H1 (cell line): ENCODE results near the gene SH3TC2. TPM values are rescaled to one million over a fixed set of nuclear protein-coding genes. Genes with fewer than 3 reads are reported as not detected.

Source experiments
- CTCF ChIA-PET: fragments of 300-600 bp; sonication (Branson Sonifier 250); formaldehyde crosslinking; loops from one replicate; lab custom pipeline; 2021; ENCODE audit not compliant: partially characterized antibody; lab: Charles Lee
- POLR2A ChIA-PET: fragments of 300-600 bp; sonication (Branson Sonifier 250); formaldehyde crosslinking; loops from one replicate; lab custom pipeline; 2021; ENCODE audit warnings: inconsistent platforms; ENCODE audit not compliant: partially characterized antibody; lab: Charles Lee
- DNase-seq, 2 experiments: peaks; one replicate each; pipeline versions ENCODE4 v3.0.0 to v3.0.0-alpha.2; 2010 to 2022; ENCODE audit warnings: low spot score in 2 of 2, low read depth in 1 of 2, mixed read lengths in 1 of 2
- FAIRE-seq: peaks from 2 replicates; lab custom pipeline; 2011; peaks lifted over from hg19 to GRCh38; lab: Jason Lieb, UNC
- H2AFZ ChIP-seq: 2 replicates; pipeline ENCODE4 v1.8.1; 2012; ENCODE audit warnings: low read length, inconsistent platforms
- H2AK5ac ChIP-seq: 2 replicates; pipeline ENCODE4 v1.6.1; 2013; ENCODE audit warnings: low read depth, low read length
- H2BK120ac ChIP-seq: replicated peaks from 2 replicates; pipeline ENCODE3; 2013; ENCODE audit warnings: low read depth, low read length, inconsistent platforms
- H2BK12ac ChIP-seq: 2 replicates; pipeline ENCODE4 v1.6.1; 2013; ENCODE audit warnings: low read depth, low read length
- H2BK15ac ChIP-seq: 2 replicates; pipeline ENCODE4 v1.6.1; 2013; ENCODE audit warnings: low read length
- H2BK20ac ChIP-seq: 2 replicates; pipeline ENCODE4 v1.6.1; 2013; ENCODE audit warnings: low read length
- H2BK5ac ChIP-seq: 2 replicates; pipeline ENCODE4 v1.6.1; 2013; ENCODE audit warnings: low read depth, low read length
- H3K14ac ChIP-seq: 2 replicates; pipeline ENCODE4 v1.6.1; 2013; ENCODE audit warnings: inconsistent platforms; ENCODE audit not compliant: insufficient read length
- H3K18ac ChIP-seq: 2 replicates; pipeline ENCODE4 v1.6.1; 2013; ENCODE audit warnings: low read length; ENCODE audit errors: extremely low read depth
- H3K23ac ChIP-seq: 2 replicates; pipeline ENCODE4 v1.6.1; 2013; ENCODE audit warnings: inconsistent platforms; ENCODE audit not compliant: insufficient read length
- H3K23me2 ChIP-seq: 2 replicates; pipeline ENCODE4 v1.6.1; 2013; ENCODE audit warnings: low read depth, low read length
- H3K27ac ChIP-seq: 2 replicates; pipeline ENCODE4 v1.6.1; 2011; ENCODE audit warnings: low read depth, low read length, inconsistent platforms
- H3K27me3 ChIP-seq, 4 experiments: replicated peaks in 1 of 4; 1 replicate in 1 of 4; 2 replicates in 3 of 4; pipeline versions ENCODE4 v1.6.1 to v1.8.1; 2011 to 2013; ENCODE audit warnings: low read length in 3 of 4, mild to moderate bottlenecking in 3 of 4, inconsistent platforms in 2 of 4, mixed read lengths in 2 of 4, moderate library complexity in 1 of 4; ENCODE audit not compliant: control insufficient read depth in 3 of 4, insufficient read depth in 3 of 4; ENCODE audit errors: extremely low read depth in 1 of 4
- H3K36me3 ChIP-seq, 4 experiments: 2 replicates each; pipeline versions ENCODE4 v1.6.1 to v1.8.1; 2011 to 2013; ENCODE audit warnings: mild to moderate bottlenecking in 4 of 4, low read length in 3 of 4, moderate library complexity in 2 of 4, control low read depth in 1 of 4, inconsistent platforms in 1 of 4; ENCODE audit not compliant: insufficient read depth in 4 of 4, control insufficient read depth in 2 of 4
- H3K4ac ChIP-seq: replicated peaks from 2 replicates; pipeline ENCODE3; 2013; ENCODE audit warnings: low read length, low read depth, mixed read lengths, inconsistent platforms; ENCODE audit not compliant: insufficient read length
- H3K4me1 ChIP-seq, 4 experiments: replicated peaks in 1 of 4; 1 replicate in 1 of 4; 2 replicates in 3 of 4; pipeline versions ENCODE4 v1.6.1 to v1.8.1; 2011 to 2013; ENCODE audit warnings: low read length in 3 of 4, inconsistent platforms in 2 of 4, mixed read lengths in 1 of 4; ENCODE audit not compliant: insufficient read depth in 4 of 4, control insufficient read depth in 3 of 4
- H3K4me2 ChIP-seq, 2 experiments: 2 replicates each; pipeline versions ENCODE4 v1.6.1 to v1.8.1; 2011 to 2013; ENCODE audit warnings: low read depth in 2 of 2, low read length in 2 of 2, control low read depth in 1 of 2, inconsistent platforms in 1 of 2, mild to moderate bottlenecking in 1 of 2; ENCODE audit not compliant: insufficient read depth in 1 of 2
- H3K4me3 ChIP-seq, 4 experiments: fragments of 200-600, 300-600 bp in 1 of 4; sonication (generic), shearing (Covaris generic), sonication (Bioruptor Twin) in 1 of 4; 2 replicates each; pipeline versions ENCODE4 v1.5.1 to v1.8.1; 2011 to 2016; ENCODE audit warnings: low read length in 4 of 4, low read depth in 3 of 4, control low read depth in 2 of 4, inconsistent platforms in 2 of 4, mild to moderate bottlenecking in 2 of 4, mixed read lengths in 1 of 4, moderate library complexity in 1 of 4; ENCODE audit not compliant: insufficient read depth in 2 of 4; ENCODE audit errors: extremely low read depth in 1 of 4
- H3K56ac ChIP-seq: replicated peaks from 2 replicates; pipeline ENCODE3; 2013; ENCODE audit warnings: low read depth, mild to moderate bottlenecking, mixed read lengths, low read length, inconsistent platforms; ENCODE audit not compliant: insufficient read length
- H3K79me1 ChIP-seq: 2 replicates; pipeline ENCODE4 v1.6.1; 2013; ENCODE audit warnings: low read depth, low read length, control low read depth
- H3K79me2 ChIP-seq, 2 experiments: 2 replicates each; pipeline versions ENCODE4 v1.6.1 to v1.8.1; 2012 to 2013; ENCODE audit warnings: low read length in 2 of 2, mild to moderate bottlenecking in 2 of 2, inconsistent platforms in 1 of 2; ENCODE audit not compliant: insufficient read depth in 2 of 2, control insufficient read depth in 1 of 2
- H3K9ac ChIP-seq, 4 experiments: replicated peaks in 1 of 4; 1 replicate in 1 of 4; 2 replicates in 3 of 4; pipeline versions ENCODE4 v1.6.1 to v1.8.1; 2011 to 2013; ENCODE audit warnings: low read depth in 3 of 4, low read length in 3 of 4, control low read depth in 2 of 4, mild to moderate bottlenecking in 2 of 4, moderate library complexity in 2 of 4, inconsistent platforms in 1 of 4; ENCODE audit errors: extremely low read depth in 1 of 4
- H3K9me3 ChIP-seq, 2 experiments: 2 replicates each; pipeline versions ENCODE4 v1.6.1 to v1.8.1; 2012 to 2013; ENCODE audit warnings: mild to moderate bottlenecking in 2 of 2, moderate library complexity in 2 of 2, control low read depth in 1 of 2, inconsistent platforms in 1 of 2, low read depth in 1 of 2, low read length in 1 of 2, mixed read lengths in 1 of 2; ENCODE audit not compliant: insufficient read depth in 2 of 2
- H4K20me1 ChIP-seq, 2 experiments: replicated peaks in 1 of 2; 2 replicates each; pipeline versions ENCODE3 to v1.8.1; 2011 to 2013; ENCODE audit warnings: inconsistent platforms in 2 of 2, low read length in 2 of 2, mild to moderate bottlenecking in 1 of 2; ENCODE audit not compliant: insufficient read depth in 2 of 2, control insufficient read depth in 1 of 2
- H4K5ac ChIP-seq: 2 replicates; pipeline ENCODE4 v1.6.1; 2013; ENCODE audit warnings: low read length, low read depth, mixed read lengths, inconsistent platforms; ENCODE audit not compliant: insufficient read length
- H4K8ac ChIP-seq: 2 replicates; pipeline ENCODE4 v1.8.0; 2013; ENCODE audit warnings: mild to moderate bottlenecking, moderate library complexity, low read length, inconsistent platforms; ENCODE audit not compliant: insufficient read depth; ENCODE audit errors: extremely low read depth
- H4K91ac ChIP-seq: replicated peaks from 2 replicates; pipeline ENCODE3; 2013; ENCODE audit warnings: low read length, mixed read lengths, inconsistent platforms; ENCODE audit not compliant: insufficient read length
- BACH1 ChIP-seq: IDR thresholded peaks from 2 replicates; pipeline ENCODE4 v1.6.1; 2012; ENCODE audit warnings: low read length, improper control_type of control experiment
- BRCA1 ChIP-seq: IDR thresholded peaks from 2 replicates; pipeline ENCODE4 v1.6.1; 2012; ENCODE audit warnings: low read depth, low read length, improper control_type of control experiment
- CEBPB ChIP-seq: IDR thresholded peaks from 2 replicates; pipeline ENCODE4 v1.6.1; 2012; ENCODE audit warnings: low read depth, low read length
- CHD2 ChIP-seq: IDR thresholded peaks from 2 replicates; pipeline ENCODE4 v1.6.1; 2012; ENCODE audit warnings: low read length, improper control_type of control experiment
- EP300 ChIP-seq, 2 experiments: IDR thresholded peaks; 1 replicate in 1 of 2; 2 replicates in 1 of 2; pipeline ENCODE4 v1.6.1; 2011 to 2012; ENCODE audit warnings: low read depth in 2 of 2, low read length in 2 of 2, mild to moderate bottlenecking in 2 of 2, borderline replicate concordance in 1 of 2, inconsistent platforms in 1 of 2, moderate library complexity in 1 of 2
- GABPA ChIP-seq: IDR thresholded peaks from 2 replicates; pipeline ENCODE4 v1.6.1; 2011; ENCODE audit warnings: mild to moderate bottlenecking, low read length, moderate library complexity, borderline replicate concordance; ENCODE audit not compliant: insufficient read depth
- HDAC6 ChIP-seq: IDR thresholded peaks from one replicate; pipeline ENCODE4 v1.7.1; 2012; ENCODE audit warnings: low read depth, mild to moderate bottlenecking, inconsistent platforms, low read length, moderate library complexity
- JUND ChIP-seq: IDR thresholded peaks from 2 replicates; pipeline ENCODE4 v1.6.1; 2011; ENCODE audit warnings: mild to moderate bottlenecking, improper control_type of control experiment, low read length
- RAD21 ChIP-seq, 2 experiments: IDR thresholded peaks in 1 of 2; conservative IDR thresholded peaks in 1 of 2; 2 replicates each; pipeline ENCODE4 v1.6.1; 2011; ENCODE audit warnings: low read depth in 2 of 2, low read length in 2 of 2, improper control_type of control experiment in 1 of 2, inconsistent platforms in 1 of 2, mild to moderate bottlenecking in 1 of 2, moderate library complexity in 1 of 2
- RXRA ChIP-seq: IDR thresholded peaks from 2 replicates; pipeline ENCODE4 v1.6.1; 2011; ENCODE audit warnings: low read depth, mild to moderate bottlenecking, low read length, moderate library complexity; ENCODE audit not compliant: insufficient read depth
- SIX5 ChIP-seq: IDR thresholded peaks from 2 replicates; pipeline ENCODE4 v1.6.1; 2011; ENCODE audit warnings: mild to moderate bottlenecking, low read depth, low read length
- SP4 ChIP-seq: IDR thresholded peaks from 2 replicates; pipeline ENCODE4 v1.6.1; 2012; ENCODE audit warnings: low read length, inconsistent platforms
- SUZ12 ChIP-seq: fragments of 200-600 bp; sonication (generic); IDR thresholded peaks from 2 replicates; pipeline ENCODE4 v1.6.1; 2012; ENCODE audit warnings: mild to moderate bottlenecking, inconsistent platforms, low read length, moderate library complexity, mixed read lengths
- TBP ChIP-seq: IDR thresholded peaks from 2 replicates; pipeline ENCODE4 v1.6.1; 2011; ENCODE audit warnings: low read depth, low read length, improper control_type of control experiment
- YY1 ChIP-seq: IDR thresholded peaks from 2 replicates; pipeline ENCODE4 v1.6.1; 2011; ENCODE audit warnings: low read depth, mild to moderate bottlenecking, low read length
- ZNF274 ChIP-seq: IDR thresholded peaks from 2 replicates; pipeline ENCODE4 v1.7.0; 2012; ENCODE audit warnings: low read length, borderline replicate concordance; ENCODE audit errors: extremely low read depth
- polyA plus RNA-seq, 7 experiments: library from polyadenylated mRNA; depleted of rRNA in 3 of 7; stranded (reverse) in 5 of 7; unstranded in 2 of 7; fragments of >200 nt in 5 of 7; fragments of 200-250 nt in 2 of 7; gene quantifications; 1 replicate in 5 of 7; 2 replicates in 1 of 7; 4 replicates in 1 of 7; pipeline versions ENCODE4 v1.2.1 to v1.2.3, GENCODE V29; 2011 to 2013; ENCODE audit warnings: missing spikeins in 2 of 7, mixed read lengths in 2 of 7
- total RNA-seq: library from RNA; stranded (reverse); fragmentation: NEBNext Ultra II Directional; extraction: Animal tissue kit (Norgen Biotek cat#: 25700); gene quantifications from 2 replicates; pipeline ENCODE4 v1.2.1, GENCODE V29; 2021

SH3TC2 gene
- total and polyA plus RNA-seq, 2 of the 8 experiments (the other 6 are each of a cell fraction or from before 2014, with no cell fraction given) = 0.11 to 0.80 TPM

GRCh38 chr5:149079883-149080282 lies 17.0 kb upstream of the SH3TC2 start:
- H3K4me3 ChIP-seq = no peak overlapping the region
- ChIA-PET POLR2A (interaction anchor here (1.4 kb wide), 1 partner anchor 9 kb away, joined by 3 read pairs; no protein-coding TSS in a partner anchor), CTCF (interaction anchor here (0.7 to 1.3 kb wide), 4 partner anchors 35 to 349 kb away, joined by 3 read pairs; no protein-coding TSS in a partner anchor)
- H3K4ac ChIP-seq = no peak overlapping the region
- no peak overlapping the region for H2BK12ac ChIP-seq
- no peaks in the 10 kb centered on the region for H3K79me1 ChIP-seq
- H4K8ac ChIP-seq = no peak overlapping the region
- DNase-seq (no peak), FAIRE-seq (no peak)
- H3K27me3 ChIP-seq = no peaks in the 10 kb centered on the region
- no peak overlapping the region for H3K14ac ChIP-seq
- no peak overlapping the region for H2BK15ac ChIP-seq
- no peak overlapping the region for H4K5ac ChIP-seq
- no peak overlapping the region for H2BK20ac ChIP-seq
- no peak overlapping the region for H2AFZ ChIP-seq
- H3K18ac ChIP-seq = no peak overlapping the region
- TF ChIP-seq JUND (no peak), EP300 (IDR thresholded peaks at IDR 0.05; ENCODE audit: borderline replicate concordance in 1 of 2, low read depth in 2 of 2, low read length in 2 of 2) (no peak), CEBPB (no peak), RXRA (no peak), GABPA (no peak), BRCA1 (no peak), TBP (no peak), RAD21 (IDR thresholded peaks at IDR 0.05 in 1 of 2, conservative IDR thresholded peaks at IDR 0.05 in 1 of 2; ENCODE audit: low read depth in 2 of 2, low read length in 2 of 2) (no peak), CHD2 (no peak), HDAC6 (no peak), SUZ12 (no peak), BACH1 (no peak), SP4 (no peak), SIX5 (no peak), YY1 (no peak), ZNF274 (no peak)
- H2BK5ac ChIP-seq = no peak overlapping the region
- no peaks in the 10 kb centered on the region for H3K9me3 ChIP-seq
- H2AK5ac ChIP-seq = no peak overlapping the region
- H3K9ac ChIP-seq = no peak overlapping the region
- H3K4me2 ChIP-seq = no peak overlapping the region
- no peaks in the 10 kb centered on the region for H3K36me3 ChIP-seq
- no peaks in the 10 kb centered on the region for H3K79me2 ChIP-seq
- H3K23ac ChIP-seq = no peak overlapping the region
- no peaks in the 10 kb centered on the region for H3K23me2 ChIP-seq
- H2BK120ac ChIP-seq = no peak overlapping the region
- H4K91ac ChIP-seq = no peak overlapping the region
- no peak overlapping the region for H3K27ac ChIP-seq
- no peak overlapping the region for H3K56ac ChIP-seq
- no peaks in the 10 kb centered on the region for H3K4me1 ChIP-seq
- H4K20me1 ChIP-seq = no peaks in the 10 kb centered on the region
